DND-41 (cell line): ENCODE measurements around the gene IFNA17.
"Not testable (repeated sequence)": the region's sequence is repeated elsewhere in the genome, so short reads cannot be mapped to it uniquely, and the experiment has no call there.

ENCODE experiments used
- ATAC-seq: fragments of 200-7000 bp; cut with Tn5 transposase; 3 replicates; pipeline ENCODE4 v1.9.1; 2021; ENCODE audit warnings: low read depth; ENCODE audit not compliant: insufficient read depth
- DNase-seq: peaks from one replicate; pipeline ENCODE4 v3.0.0-alpha.2; 2020
- H2AFZ ChIP-seq: 2 replicates; pipeline ENCODE4 v1.6.0; 2012; ENCODE audit warnings: low read depth, low read length
- H3K27ac ChIP-seq: 2 replicates; pipeline ENCODE4 v1.5.1; 2012; ENCODE audit warnings: low read length, inconsistent platforms
- H3K27me3 ChIP-seq: fragments of 200-600 bp; sonication (generic); 2 replicates; pipeline ENCODE4 v1.6.0; 2012; ENCODE audit warnings: low read length, mild to moderate bottlenecking, inconsistent platforms; ENCODE audit not compliant: insufficient read depth, poor library complexity
- H3K36me3 ChIP-seq: 2 replicates; pipeline ENCODE4 v1.5.1; 2012; ENCODE audit warnings: low read length, inconsistent platforms; ENCODE audit not compliant: insufficient read depth
- H3K4me1 ChIP-seq: 2 replicates; pipeline ENCODE4 v1.5.1; 2012; ENCODE audit warnings: mild to moderate bottlenecking, low read length; ENCODE audit not compliant: insufficient read depth
- H3K4me2 ChIP-seq: 2 replicates; pipeline ENCODE4 v1.6.0; 2012; ENCODE audit warnings: mild to moderate bottlenecking, moderate library complexity, low read length, inconsistent platforms; ENCODE audit not compliant: insufficient read depth
- H3K4me3 ChIP-seq, 2 experiments: fragments of 200-600 bp in 1 of 2; shearing (Covaris generic) in 1 of 2; 2 replicates each; pipeline ENCODE4 v1.5.1; 2012 to 2016; ENCODE audit warnings: inconsistent platforms in 2 of 2, low read length in 2 of 2, mild to moderate bottlenecking in 2 of 2, low read depth in 1 of 2, moderate library complexity in 1 of 2
- H3K79me2 ChIP-seq: 2 replicates; pipeline ENCODE4 v1.6.0; 2012; ENCODE audit warnings: low read length, inconsistent platforms; ENCODE audit not compliant: insufficient read depth
- H3K9ac ChIP-seq: 2 replicates; pipeline ENCODE4 v1.6.0; 2012; ENCODE audit warnings: low read depth, mild to moderate bottlenecking, inconsistent platforms, low read length, moderate library complexity
- H3K9me3 ChIP-seq: 2 replicates; pipeline ENCODE4 v1.5.1; 2012; ENCODE audit warnings: low read length, moderate library complexity, mild to moderate bottlenecking, inconsistent platforms; ENCODE audit not compliant: insufficient read depth, severe bottlenecking
- H4K20me1 ChIP-seq: 2 replicates; pipeline ENCODE4 v1.6.0; 2012; ENCODE audit warnings: low read length; ENCODE audit not compliant: insufficient read depth
- EZH2 ChIP-seq: IDR thresholded peaks from 3 replicates; pipeline ENCODE4 v1.6.1; 2012; ENCODE audit warnings: borderline replicate concordance, low read depth, mild to moderate bottlenecking, moderate library complexity, low read length, inconsistent platforms; ENCODE audit not compliant: severe bottlenecking
- TF ChIP-seq, protein P1 (sequence below): IDR thresholded peaks from 2 replicates; pipeline ENCODE4 v1.5.1; 2012; ENCODE audit warnings: borderline replicate concordance, low read length, moderate library complexity, mild to moderate bottlenecking; ENCODE audit not compliant: poor library complexity, severe bottlenecking; ENCODE audit errors: extremely low read depth

Gene IFNA17

DNA sequence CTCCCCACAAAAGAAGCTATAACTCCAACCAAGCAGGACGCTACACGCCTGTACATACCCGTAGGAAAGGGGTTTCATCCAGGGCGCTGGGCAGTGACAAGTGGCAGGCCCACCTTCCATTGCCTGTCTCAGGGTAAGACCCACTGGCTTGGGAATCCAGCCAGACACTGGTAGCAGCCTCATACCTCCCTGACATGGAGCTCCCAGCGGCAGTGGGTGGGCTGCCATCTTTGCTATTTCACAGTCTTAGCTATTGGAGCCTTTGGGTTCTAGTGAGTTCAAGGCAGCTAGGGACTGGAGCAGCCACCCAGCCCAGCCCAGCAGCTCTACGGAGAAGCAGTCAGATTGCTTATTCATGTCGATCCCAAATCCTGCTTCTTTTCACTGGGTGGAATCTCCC is 17.7 kb downstream of the IFNA17 start:
- H3K4me1 ChIP-seq = no peaks in the 10 kb centered on the region
- no peak overlapping the region for H2AFZ ChIP-seq
- ATAC-seq (no peak), DNase-seq (no peak)
- H3K9me3 ChIP-seq = no peaks in the 10 kb centered on the region
- TF ChIP-seq EZH2 = no peak
- TF ChIP-seq, protein P1, sequence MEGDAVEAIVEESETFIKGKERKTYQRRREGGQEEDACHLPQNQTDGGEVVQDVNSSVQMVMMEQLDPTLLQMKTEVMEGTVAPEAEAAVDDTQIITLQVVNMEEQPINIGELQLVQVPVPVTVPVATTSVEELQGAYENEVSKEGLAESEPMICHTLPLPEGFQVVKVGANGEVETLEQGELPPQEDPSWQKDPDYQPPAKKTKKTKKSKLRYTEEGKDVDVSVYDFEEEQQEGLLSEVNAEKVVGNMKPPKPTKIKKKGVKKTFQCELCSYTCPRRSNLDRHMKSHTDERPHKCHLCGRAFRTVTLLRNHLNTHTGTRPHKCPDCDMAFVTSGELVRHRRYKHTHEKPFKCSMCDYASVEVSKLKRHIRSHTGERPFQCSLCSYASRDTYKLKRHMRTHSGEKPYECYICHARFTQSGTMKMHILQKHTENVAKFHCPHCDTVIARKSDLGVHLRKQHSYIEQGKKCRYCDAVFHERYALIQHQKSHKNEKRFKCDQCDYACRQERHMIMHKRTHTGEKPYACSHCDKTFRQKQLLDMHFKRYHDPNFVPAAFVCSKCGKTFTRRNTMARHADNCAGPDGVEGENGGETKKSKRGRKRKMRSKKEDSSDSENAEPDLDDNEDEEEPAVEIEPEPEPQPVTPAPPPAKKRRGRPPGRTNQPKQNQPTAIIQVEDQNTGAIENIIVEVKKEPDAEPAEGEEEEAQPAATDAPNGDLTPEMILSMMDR = no peak
- H3K27me3 ChIP-seq = no peaks in the 10 kb centered on the region
- no peak overlapping the region for H3K4me2 ChIP-seq
- H3K9ac ChIP-seq = no peak overlapping the region
- H3K4me3 ChIP-seq = no peak overlapping the region
- H3K27ac ChIP-seq = no peak overlapping the region
- H3K79me2 ChIP-seq = no peaks in the 10 kb centered on the region
- no peaks in the 10 kb centered on the region for H4K20me1 ChIP-seq
- H3K36me3 ChIP-seq = no peaks in the 10 kb centered on the region

DNA sequence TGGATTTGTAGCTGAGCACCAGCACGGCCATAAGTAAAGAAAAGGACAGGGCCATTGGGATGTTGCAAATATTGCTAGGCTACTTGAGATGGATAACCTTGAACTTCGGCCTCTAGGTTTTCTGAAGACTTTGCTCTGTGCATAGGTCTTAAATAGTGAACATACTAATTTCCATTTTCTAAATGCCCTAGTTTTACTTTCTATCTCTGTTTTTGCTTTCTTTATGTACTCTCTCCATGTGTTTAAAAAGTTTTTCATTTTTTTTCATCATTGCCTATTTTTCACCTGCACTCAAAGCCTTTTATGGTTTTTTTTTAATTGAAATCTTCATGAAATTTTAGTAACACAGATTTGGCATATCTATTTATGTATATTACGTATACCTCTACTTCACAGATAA is 21.0 kb downstream of the IFNA17 start, which contains the start of gene IFNA10:
Gene IFNA10 (minus strand): TSS at position 101 of the 400 bp plus-strand sequence. CDS start 46 bp downstream, at position 55.
- not testable (repeated sequence) for H4K20me1 ChIP-seq, H3K36me3 ChIP-seq, H3K9ac ChIP-seq, H3K27ac ChIP-seq, H3K4me2 ChIP-seq, H3K4me1 ChIP-seq, ATAC-seq, H3K9me3 ChIP-seq, H3K4me3 ChIP-seq, H3K79me2 ChIP-seq, H3K27me3 ChIP-seq, H2AFZ ChIP-seq, DNase-seq

DNA sequence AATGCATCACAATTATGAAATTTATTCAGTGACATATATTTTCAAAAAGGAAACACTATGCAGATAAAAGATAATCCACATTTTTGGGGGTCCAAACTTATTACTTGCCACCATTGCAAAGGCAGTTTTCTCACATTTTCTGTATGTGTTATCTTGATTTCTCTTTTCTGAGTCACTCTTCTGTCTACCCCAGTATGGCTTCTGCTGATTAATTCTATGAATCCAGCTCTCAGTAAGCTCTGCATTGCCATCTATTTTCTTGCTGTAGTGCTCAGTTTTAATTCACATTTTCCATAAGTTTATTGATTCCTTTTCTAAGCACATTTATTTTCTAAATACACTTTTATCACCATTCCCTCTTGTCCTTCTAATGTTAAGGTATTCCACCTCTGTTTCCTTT is 22.8 kb downstream of the IFNA17 start:
- no peak overlapping the region for H3K27ac ChIP-seq
- no peaks in the 10 kb centered on the region for H3K9me3 ChIP-seq
- no peak overlapping the region for H3K9ac ChIP-seq
- no peak for DNase-seq
- no peaks in the 10 kb centered on the region for H3K27me3 ChIP-seq
- no peak overlapping the region for H3K4me2 ChIP-seq
- H4K20me1 ChIP-seq = no peaks in the 10 kb centered on the region
- no peaks in the 10 kb centered on the region for H3K36me3 ChIP-seq
- no peaks in the 10 kb centered on the region for H3K79me2 ChIP-seq
- no peaks in the 10 kb centered on the region for H3K4me1 ChIP-seq
- H2AFZ ChIP-seq = no peak overlapping the region
- H3K4me3 ChIP-seq = no peak overlapping the region
- no peak for ATAC-seq
- TF ChIP-seq, protein P1 = no peak
- TF ChIP-seq EZH2 = no peak

DNA sequence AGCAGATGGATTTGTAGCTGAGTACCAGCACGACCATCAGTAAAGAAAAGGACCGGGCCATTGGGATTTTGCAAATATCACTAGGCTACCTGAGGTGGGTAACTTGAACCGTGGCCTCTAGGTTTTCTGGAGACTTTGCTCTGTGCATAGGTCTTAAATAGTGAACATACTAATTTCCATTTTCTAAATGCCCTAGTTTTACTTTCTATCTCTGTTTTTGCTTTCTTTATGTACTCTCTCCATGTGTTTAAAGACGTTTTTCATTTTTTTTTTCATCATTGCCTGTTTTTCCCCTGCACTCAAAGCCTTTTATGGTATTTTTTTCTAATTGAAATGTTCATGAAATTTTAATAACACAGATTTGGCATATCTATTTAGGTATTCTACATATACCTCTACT is 25.9 kb downstream of the IFNA17 start, which contains the start of gene IFNA7:
Gene IFNA7 (minus strand): TSS at position 101 of the 400 bp plus-strand sequence. CDS start 40 bp downstream, at position 61.
- H3K9me3 ChIP-seq, H2AFZ ChIP-seq, DNase-seq, H3K4me3 ChIP-seq, H3K4me1 ChIP-seq, H3K4me2 ChIP-seq, H3K9ac ChIP-seq, H4K20me1 ChIP-seq, H3K79me2 ChIP-seq, H3K36me3 ChIP-seq, H3K27ac ChIP-seq, H3K27me3 ChIP-seq, ATAC-seq: not testable (repeated sequence)
